GM12878 (cell line): ENCODE data around the gene ARFIP1. TPM values are rescaled to one million over a fixed set of nuclear protein-coding genes. Genes with fewer than 3 reads are reported as not detected.

Experiments
- ATAC-seq: fragments of 200-7000 bp; cut with Tn5 transposase; 3 replicates; pipeline ENCODE4 v1.9.1; 2020; ENCODE audit warnings: mild to moderate bottlenecking, moderate library complexity
- BruUV-seq: library from RNA; stranded (reverse); fragments of 400-500 nt; replicated peaks from 2 replicates; lab custom pipeline; 2021; lab: Mats Ljungman, UMichigan
- CTCF ChIA-PET: fragments of 300-600 bp; sonication (Branson Sonifier 250); formaldehyde crosslinking; extraction: SDS; loops from one replicate; lab custom pipeline; 2021; ENCODE audit warnings: inconsistent platforms; lab: Yijun Ruan, JAX
- POLR2A ChIA-PET: fragments of 350-600 bp; formaldehyde crosslinking; extraction: SDS; loops from one replicate; lab custom pipeline; 2021; ENCODE audit warnings: inconsistent platforms; lab: Charles Lee
- RAD21 ChIA-PET: fragments of 300-600 bp; sonication (Branson Sonifier 250); formaldehyde crosslinking; loops from one replicate; lab custom pipeline; 2023; ENCODE audit warnings: antibody characterized with exemption; ENCODE audit not compliant: unreplicated experiment; lab: Charles Lee
- SMC1A ChIA-PET: fragments of 300-600 bp; sonication (Branson Sonifier 250); formaldehyde crosslinking; loops from one replicate; lab custom pipeline; 2023; ENCODE audit not compliant: unreplicated experiment, uncharacterized antibody; lab: Charles Lee
- DNase-seq: peaks from one replicate; pipeline ENCODE4 v3.0.0-alpha.2; 2011; ENCODE audit warnings: low read depth, low spot score
- FAIRE-seq: peaks from 3 replicates; lab custom pipeline; 2011; peaks lifted over from hg19 to GRCh38; lab: Jason Lieb, UNC
- H2AFZ ChIP-seq: 2 replicates; pipeline ENCODE4 v1.6.0; 2011; ENCODE audit warnings: low read depth, low read length, control low read depth; ENCODE audit not compliant: control insufficient read depth
- H3K27ac ChIP-seq: 2 replicates; pipeline ENCODE4 v1.5.1; 2011; ENCODE audit warnings: control low read depth; ENCODE audit not compliant: control insufficient read depth, insufficient read depth
- H3K27me3 ChIP-seq, 2 experiments: replicated peaks in 1 of 2; 2 replicates each; pipeline versions ENCODE4 v1.6.0 to v1.6.1; 2011; ENCODE audit warnings: low read length in 1 of 2; ENCODE audit not compliant: control insufficient read depth in 2 of 2, insufficient read depth in 2 of 2
- H3K36me3 ChIP-seq, 2 experiments: 2 replicates each; pipeline ENCODE4 v1.5.1; 2011; ENCODE audit warnings: low read length in 1 of 2; ENCODE audit not compliant: control insufficient read depth in 2 of 2, insufficient read depth in 2 of 2
- H3K4me1 ChIP-seq: 2 replicates; pipeline ENCODE4 v1.6.1; 2011; ENCODE audit warnings: mild to moderate bottlenecking, low read length, moderate library complexity, mixed read lengths; ENCODE audit not compliant: control insufficient read depth, insufficient read depth
- H3K4me2 ChIP-seq: 2 replicates; pipeline ENCODE4 v1.6.0; 2011; ENCODE audit warnings: control low read depth; ENCODE audit not compliant: control insufficient read depth, insufficient read depth
- H3K4me3 ChIP-seq: fragments of 200-600 bp; sonication (generic); 2 replicates; pipeline ENCODE4 v1.5.1; 2016
- H3K79me2 ChIP-seq: 2 replicates; pipeline ENCODE4 v1.6.0; 2011; ENCODE audit warnings: low read length; ENCODE audit not compliant: control insufficient read depth, insufficient read depth
- H3K9ac ChIP-seq: 2 replicates; pipeline ENCODE4 v1.8.0; 2011; ENCODE audit warnings: low read length, control low read depth, mixed read lengths; ENCODE audit not compliant: control insufficient read depth, insufficient read depth
- H3K9me3 ChIP-seq: replicated peaks from 3 replicates; pipeline ENCODE4 v1.5.1; 2011; ENCODE audit warnings: mild to moderate bottlenecking, low read length; ENCODE audit not compliant: control insufficient read depth, insufficient read depth
- H4K20me1 ChIP-seq: 2 replicates; pipeline ENCODE4 v1.6.0; 2011; ENCODE audit not compliant: control insufficient read depth, insufficient read depth
- BHLHE40 ChIP-seq, 2 experiments: fragments of 450-650 bp in 1 of 2; IDR thresholded peaks; 2 replicates each; pipeline ENCODE4 v1.6.1; 2011 to 2017; ENCODE audit warnings: low read depth in 2 of 2, borderline replicate concordance in 1 of 2, improper control_type of control experiment in 1 of 2, low read length in 1 of 2, mild to moderate bottlenecking in 1 of 2
- EZH2 ChIP-seq: IDR thresholded peaks from 2 replicates; pipeline ENCODE4 v1.6.1; 2012; ENCODE audit warnings: low read depth, mild to moderate bottlenecking, control low read depth, inconsistent platforms, low read length, borderline replicate concordance; ENCODE audit not compliant: control insufficient read depth
- LARP7 ChIP-seq: fragments of 450-650 bp; IDR thresholded peaks from 2 replicates; pipeline ENCODE4 v1.6.1; 2017; ENCODE audit warnings: mild to moderate bottlenecking
- MYB ChIP-seq: fragments of 150-350 bp; IDR thresholded peaks from 2 replicates; pipeline ENCODE4 v1.6.1; 2014; ENCODE audit warnings: mild to moderate bottlenecking, low read depth, low read length, borderline replicate concordance
- NKRF ChIP-seq: fragments of 450-650 bp; conservative IDR thresholded peaks from 2 replicates; pipeline ENCODE4 v1.6.1; 2017; ENCODE audit warnings: mild to moderate bottlenecking, moderate library complexity
- PAX8 ChIP-seq: fragments of 450-650 bp; IDR thresholded peaks from 2 replicates; pipeline ENCODE4 v1.6.1; 2017; ENCODE audit warnings: mild to moderate bottlenecking, moderate library complexity
- POLR2AphosphoS2 ChIP-seq: IDR thresholded peaks from 2 replicates; pipeline ENCODE4 v1.6.1; 2011; ENCODE audit warnings: low read depth, mild to moderate bottlenecking, low read length, improper control_type of control experiment, moderate library complexity
- RAD51 ChIP-seq: fragments of 450-650 bp; IDR thresholded peaks from 2 replicates; pipeline ENCODE4 v1.6.1; 2016; ENCODE audit warnings: moderate library complexity, mild to moderate bottlenecking, inconsistent platforms
- SIX5 ChIP-seq: IDR thresholded peaks from 2 replicates; pipeline ENCODE4 v1.6.1; 2011; ENCODE audit warnings: mild to moderate bottlenecking, low read depth, low read length, moderate library complexity; ENCODE audit not compliant: severe bottlenecking
- SMAD1 ChIP-seq: fragments of 450-650 bp; IDR thresholded peaks from 2 replicates; pipeline ENCODE4 v1.6.1; 2018; ENCODE audit warnings: mild to moderate bottlenecking, low read depth; ENCODE audit not compliant: partially characterized antibody
- SMAD5 ChIP-seq: IDR thresholded peaks from 2 replicates; pipeline ENCODE4 v1.6.1; 2016; ENCODE audit warnings: antibody characterized with exemption, low read depth
- YY1 ChIP-seq: IDR thresholded peaks from 2 replicates; pipeline ENCODE4 v1.6.1; 2011; ENCODE audit warnings: low read depth, mild to moderate bottlenecking, low read length
- ZNF207 ChIP-seq: fragments of 450-650 bp; IDR thresholded peaks from 2 replicates; pipeline ENCODE4 v1.6.1; 2014; ENCODE audit warnings: antibody characterized with exemption, mild to moderate bottlenecking, borderline replicate concordance
- ZNF384 ChIP-seq: IDR thresholded peaks from 2 replicates; pipeline ENCODE4 v1.6.1; 2012; ENCODE audit warnings: low read depth, mild to moderate bottlenecking, low read length, improper control_type of control experiment, borderline replicate concordance
- WGBS: methylation state at CpG from one replicate; pipeline ENCODE4 v1.1.6; 2016; ENCODE audit warnings: low lambda C conversion rate; ENCODE audit not compliant: insufficient replicate concordance, insufficient coverage; ENCODE audit errors: missing lambda C conversion rate; 5-methylcytosine and 5-hydroxymethylcytosine counted together
- in situ Hi-C: fragments of 300-500 bp; cut with MboI; formaldehyde crosslinking; loops from 9 replicates; pipeline ENCODE4 v1.14.3; 2018; ENCODE audit warnings: mixed read lengths
- intact Hi-C: fragments of 100-400 bp; cut with micrococcal nuclease; formaldehyde crosslinking; loops from one replicate; pipeline ENCODE4 v1.14.2; 2022; ENCODE audit not compliant: unreplicated experiment
- polyA plus RNA-seq, 11 experiments: library from polyadenylated mRNA; depleted of rRNA in 4 of 11; unstranded in 6 of 11; stranded (reverse) in 5 of 11; fragments of >200 nt; fragmentation: Nextera tagmentation in 4 of 11; fragmentation: Illumina TruSeq in 1 of 11; extraction: Ambion mirVana in 4 of 11; extraction: Trizol in 1 of 11; gene quantifications; 1 replicate in 1 of 11; 2 replicates in 10 of 11; pipeline versions ENCODE4 v1.2.1 to v1.2.3, GENCODE V29; 2011 to 2016; ENCODE audit warnings: inconsistent platforms in 2 of 11, missing spikeins in 2 of 11, low read depth in 1 of 11
- total RNA-seq, 4 experiments: library from RNA; depleted of rRNA in 3 of 4; stranded (reverse); fragments of >200 nt in 3 of 4; fragmentation: Illumina TruSeq in 1 of 4; extraction: Trizol in 1 of 4; gene quantifications; 2 replicates each; pipeline versions ENCODE4 v1.2.1 to v1.2.3, GENCODE V29; 2013 to 2021

ARFIP1 gene
- total and polyA plus RNA-seq, 10 of the 15 experiments (the other 5 are each of a cell fraction or from before 2014, with no cell fraction given), result 9.5 to 21.7 (median 15.4) TPM

GRCh38 chr4:152887981-152888380, 108.2 kb downstream of the ARFIP1 start:
- ChIA-PET CTCF (interaction anchor here (0.7 kb wide), 1 partner anchor 240 kb away, joined by 3 read pairs; no protein-coding TSS in a partner anchor), POLR2A (no interaction called here), SMC1A (interaction anchor here (0.6 to 3.7 kb wide), 3 partner anchors 8 to 15 kb away, joined by 3 to 17 read pairs (median 3); no protein-coding TSS in a partner anchor), RAD21 (no interaction called here)
- no peak for ATAC-seq
- no peaks in the 10 kb centered on the region for H3K79me2 ChIP-seq
- in situ Hi-C loops (no loop called here), intact Hi-C loops (no loop called here)
- no peak overlapping the region for H3K4me2 ChIP-seq
- H2AFZ ChIP-seq, result no peak overlapping the region
- no peaks in the 10 kb centered on the region for H3K27me3 ChIP-seq
- no peak overlapping the region for H3K27ac ChIP-seq
- no TSS peak for BruUV-seq
- H3K36me3 ChIP-seq, result peaks cover 0 to 8% of the 10 kb centered on the region in 2 experiments; a peak in 2 of 4 replicates
- H3K9ac ChIP-seq, result no peak overlapping the region
- no peaks in the 10 kb centered on the region for H4K20me1 ChIP-seq
- TF ChIP-seq POLR2AphosphoS2 (no peak), SMAD5 (no peak), SIX5 (no peak), YY1 (no peak), ZNF384 (no peak), LARP7 (no peak), SMAD1 (no peak)
- H3K4me3 ChIP-seq, result no peak overlapping the region
- H3K9me3 ChIP-seq, result no peaks in the 10 kb centered on the region
- no peaks in the 10 kb centered on the region for H3K4me1 ChIP-seq
- no peak for FAIRE-seq
- DNase-seq, result no peak
- WGBS, result 98% methylated on average over 6 of the region's 6 CpGs

DNA sequence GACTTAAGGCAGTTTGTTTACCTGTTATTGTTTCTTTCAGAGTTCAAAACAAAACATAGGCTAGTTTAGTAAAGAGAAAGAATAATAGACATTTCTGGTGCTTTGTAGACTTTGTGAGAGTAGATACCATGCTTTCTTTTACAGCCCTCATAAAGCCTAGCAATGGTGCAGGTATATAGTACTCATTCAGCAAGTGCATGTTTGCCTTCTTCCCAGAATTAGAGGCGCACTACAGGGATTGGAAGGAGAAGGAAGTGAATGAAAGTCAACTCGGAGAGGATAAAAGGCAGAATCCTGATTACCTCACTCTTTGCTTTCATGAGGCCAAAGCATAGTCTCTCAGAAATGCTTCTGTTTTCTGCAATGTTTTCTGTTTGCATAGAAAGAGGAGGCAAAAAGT, 113.2 kb downstream of the ARFIP1 start:
- Histone ChIP-seq H3K4me1 (no peaks in the 10 kb centered on the region), H3K27ac (no peak overlapping the region), H3K36me3 (peaks cover 0 to 11% of the 10 kb centered on the region in 2 experiments; a peak in 2 of 4 replicates), H3K9ac (no peak overlapping the region), H3K4me3 (no peak overlapping the region), H3K4me2 (no peak overlapping the region), H2AFZ (no peak overlapping the region), H3K79me2 (no peaks in the 10 kb centered on the region), H4K20me1 (no peaks in the 10 kb centered on the region), H3K9me3 (no peaks in the 10 kb centered on the region), H3K27me3 (no peaks in the 10 kb centered on the region)
- ATAC-seq (no peak), FAIRE-seq (no peak), DNase-seq (no peak)
- intact Hi-C loops (no loop called here), in situ Hi-C loops (no loop called here)
- SMC1A ChIA-PET, result interaction anchor here (1.8 kb wide), 1 partner anchor 10 kb away, joined by 6 read pairs; no protein-coding TSS in a partner anchor
- CTCF ChIA-PET, result interaction anchor here (1.0 kb wide), 1 partner anchor 24 kb away, joined by 3 read pairs; no protein-coding TSS in a partner anchor
- POLR2A ChIA-PET, result no interaction called here
- no TSS peak for BruUV-seq
- TF ChIP-seq RAD51 (no peak), MYB (no peak), BHLHE40 (IDR thresholded peaks at IDR 0.05; ENCODE audit: borderline replicate concordance in 1 of 2, low read depth in 2 of 2, low read length in 1 of 2) (no peak), PAX8 (no peak), NKRF (no peak), ZNF207 (no peak), EZH2 (no peak)
- WGBS, result 93% methylated on average over 2 of the region's 2 CpGs
- RAD21 ChIA-PET, result no interaction called here
